Measurements from ENCODE around the gene EIF2AK3. TPM values are rescaled to one million over a fixed set of nuclear protein-coding genes. Genes with fewer than 3 reads are reported as not detected.
"Not testable (repeated sequence)": the region's sequence is repeated elsewhere in the genome, so short reads cannot be mapped to it uniquely, and the experiment has no call there.

EIF2AK3 gene
- total RNA-seq, 3 donors from 2014 or later, result 18.1 to 39.1 (median 34.4) TPM

DNA sequence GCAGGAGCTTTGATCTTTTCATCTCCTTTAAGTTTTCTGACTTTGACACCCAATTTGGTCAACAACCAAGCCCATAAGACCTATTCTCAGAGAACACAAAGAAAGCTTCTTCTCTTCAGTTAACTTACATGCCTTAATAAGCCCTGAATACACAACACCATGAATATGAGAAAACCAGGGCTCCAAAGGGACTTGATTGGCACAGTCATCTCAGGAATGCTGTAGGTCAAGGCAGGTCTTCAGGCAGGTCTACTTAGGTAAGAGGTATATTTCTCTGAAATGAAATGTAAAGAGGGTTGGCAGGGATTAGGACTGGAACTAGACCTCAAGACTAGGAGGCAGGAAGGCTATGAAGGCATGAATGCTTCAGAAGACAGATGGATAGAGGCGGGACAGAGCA is 24.4 kb upstream of the EIF2AK3 start:
- intact Hi-C loops (cut with DNase I; ENCODE audit: low total_unique reads), result no loop called here
- Histone ChIP-seq H3K4me1 (no peaks in the 10 kb centered on the region), H3K4me3 (no peak overlapping the region), H3K27me3 (no peaks in the 10 kb centered on the region), H3K36me3 (no peaks in the 10 kb centered on the region), H3K9me3 (no peaks in the 10 kb centered on the region), H3K27ac (no peak overlapping the region)
- no peak for TF ChIP-seq POLR2A (IDR thresholded peaks at IDR 0.05)
- TF ChIP-seq, protein P1, sequence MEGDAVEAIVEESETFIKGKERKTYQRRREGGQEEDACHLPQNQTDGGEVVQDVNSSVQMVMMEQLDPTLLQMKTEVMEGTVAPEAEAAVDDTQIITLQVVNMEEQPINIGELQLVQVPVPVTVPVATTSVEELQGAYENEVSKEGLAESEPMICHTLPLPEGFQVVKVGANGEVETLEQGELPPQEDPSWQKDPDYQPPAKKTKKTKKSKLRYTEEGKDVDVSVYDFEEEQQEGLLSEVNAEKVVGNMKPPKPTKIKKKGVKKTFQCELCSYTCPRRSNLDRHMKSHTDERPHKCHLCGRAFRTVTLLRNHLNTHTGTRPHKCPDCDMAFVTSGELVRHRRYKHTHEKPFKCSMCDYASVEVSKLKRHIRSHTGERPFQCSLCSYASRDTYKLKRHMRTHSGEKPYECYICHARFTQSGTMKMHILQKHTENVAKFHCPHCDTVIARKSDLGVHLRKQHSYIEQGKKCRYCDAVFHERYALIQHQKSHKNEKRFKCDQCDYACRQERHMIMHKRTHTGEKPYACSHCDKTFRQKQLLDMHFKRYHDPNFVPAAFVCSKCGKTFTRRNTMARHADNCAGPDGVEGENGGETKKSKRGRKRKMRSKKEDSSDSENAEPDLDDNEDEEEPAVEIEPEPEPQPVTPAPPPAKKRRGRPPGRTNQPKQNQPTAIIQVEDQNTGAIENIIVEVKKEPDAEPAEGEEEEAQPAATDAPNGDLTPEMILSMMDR (IDR thresholded peaks at IDR 0.05), result no peak
- TF ChIP-seq POLR2AphosphoS5 (IDR thresholded peaks at IDR 0.05), result no peak
- no peak for DNase-seq (ENCODE audit: low spot score in 2 of 2)

DNA sequence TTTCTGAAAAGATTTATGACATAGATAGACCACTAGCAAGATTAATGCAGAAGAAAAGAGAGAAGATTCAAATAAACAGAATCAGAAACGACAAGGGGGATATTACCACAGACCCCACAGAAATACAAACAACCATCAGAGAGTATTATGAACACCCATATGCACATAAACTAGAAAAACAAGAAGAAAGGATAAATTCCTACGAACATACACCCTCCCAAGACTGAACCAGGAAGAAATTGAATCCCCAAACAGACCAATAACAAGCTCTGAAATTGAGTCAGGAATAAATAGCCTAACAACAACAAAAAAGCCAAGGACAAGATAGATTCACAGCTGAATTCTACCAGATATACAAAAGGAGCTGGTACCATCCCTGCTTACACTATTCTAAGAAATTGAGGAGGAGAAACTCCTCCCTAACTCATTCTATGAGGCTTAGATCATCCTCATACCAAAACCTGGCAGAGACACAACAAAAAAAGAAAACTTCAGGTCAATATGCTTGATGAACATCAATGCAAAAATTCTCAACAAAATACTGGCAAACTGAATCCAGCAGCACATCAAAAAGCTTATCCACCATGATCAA is 18.1 kb upstream of the EIF2AK3 start:
- intact Hi-C loops (cut with DNase I; ENCODE audit: low total_unique reads); DNase-seq (ENCODE audit: low spot score in 2 of 2); H3K27me3 ChIP-seq; H3K36me3 ChIP-seq; H3K4me1 ChIP-seq; H3K9me3 ChIP-seq; H3K27ac ChIP-seq; H3K4me3 ChIP-seq: not testable (repeated sequence)

DNA sequence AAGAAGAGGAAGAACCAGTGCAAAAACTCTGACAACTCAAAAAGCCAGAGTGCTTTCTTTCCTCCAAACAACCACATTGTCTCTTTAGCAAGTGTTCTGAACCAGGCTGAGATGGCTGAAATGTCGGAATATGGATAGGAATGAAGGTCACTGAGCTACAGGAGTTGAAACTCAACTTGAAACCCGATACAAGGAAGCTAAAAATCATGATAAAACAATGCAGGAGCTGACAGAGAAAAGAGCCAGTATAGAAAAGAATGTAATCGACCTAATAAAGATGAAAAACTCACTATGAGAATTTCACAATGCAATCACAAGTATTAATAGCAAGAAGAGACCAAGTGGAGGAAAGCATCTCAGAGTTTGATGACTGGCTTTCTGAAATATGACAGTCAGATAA is 15.0 kb upstream of the EIF2AK3 start:
- no peaks in the 10 kb centered on the region for H3K9me3 ChIP-seq
- H3K4me3 ChIP-seq, result no peak overlapping the region
- no peaks in the 10 kb centered on the region for H3K27me3 ChIP-seq
- TF ChIP-seq, protein P1 (IDR thresholded peaks at IDR 0.05), result no peak
- TF ChIP-seq POLR2AphosphoS5 (IDR thresholded peaks at IDR 0.05) (no peak), POLR2A (IDR thresholded peaks at IDR 0.05) (no peak)
- H3K4me1 ChIP-seq, result no peaks in the 10 kb centered on the region
- intact Hi-C loops (cut with DNase I; ENCODE audit: low total_unique reads), result no loop called here
- no peak for DNase-seq (ENCODE audit: low spot score in 2 of 2)
- H3K27ac ChIP-seq, result no peak overlapping the region
- no peaks in the 10 kb centered on the region for H3K36me3 ChIP-seq

DNA sequence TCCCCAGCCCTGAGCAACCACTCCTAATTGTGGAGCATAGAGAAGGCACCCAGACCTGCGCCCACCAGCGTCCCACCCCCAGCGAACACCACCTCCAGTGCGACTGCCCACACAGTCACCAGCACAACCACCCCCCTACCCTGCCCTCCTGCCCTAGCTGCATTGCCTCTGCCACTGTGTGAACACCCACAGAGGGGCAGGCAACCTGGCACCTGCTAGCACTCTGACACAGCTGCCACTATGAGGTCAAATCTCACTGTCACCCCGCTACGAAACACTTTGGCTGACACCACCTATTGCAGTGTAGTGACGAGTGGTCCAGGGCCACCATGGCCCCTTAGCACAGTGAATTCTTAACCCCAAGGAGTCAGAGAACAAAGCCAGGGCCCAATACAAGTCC is 14.1 kb upstream of the EIF2AK3 start:
- Histone ChIP-seq H3K27me3 (no peaks in the 10 kb centered on the region), H3K36me3 (no peaks in the 10 kb centered on the region), H3K4me1 (no peaks in the 10 kb centered on the region), H3K9me3 (no peaks in the 10 kb centered on the region), H3K27ac (no peak overlapping the region), H3K4me3 (no peak overlapping the region)
- no peak for DNase-seq (ENCODE audit: low spot score in 2 of 2)
- TF ChIP-seq POLR2AphosphoS5 (IDR thresholded peaks at IDR 0.05) (no peak), POLR2A (IDR thresholded peaks at IDR 0.05) (no peak)
- TF ChIP-seq, protein P1 (IDR thresholded peaks at IDR 0.05), result no peak
- intact Hi-C loops (cut with DNase I; ENCODE audit: low total_unique reads), result no loop called here

DNA sequence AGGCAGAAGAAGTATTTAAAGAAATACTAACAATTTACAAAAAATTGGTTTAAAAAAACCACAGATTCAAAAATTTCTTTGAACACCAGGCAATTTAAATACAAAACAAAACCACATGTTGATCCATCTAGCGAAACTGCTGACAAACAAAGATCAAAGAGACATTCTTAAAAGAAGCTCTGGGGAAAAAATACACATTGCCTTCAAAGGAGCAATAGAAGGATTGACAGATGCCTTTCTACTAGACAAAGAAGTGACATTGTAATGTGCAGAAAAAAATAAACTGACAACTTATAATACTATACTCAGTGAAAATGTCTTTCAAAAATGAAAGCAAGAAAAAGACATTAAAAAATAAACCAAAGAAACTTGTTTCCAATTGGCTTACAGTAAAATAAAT is 12.6 kb upstream of the EIF2AK3 start:
- Histone ChIP-seq H3K4me1 (no peaks in the 10 kb centered on the region), H3K9me3 (no peaks in the 10 kb centered on the region)

More for the DNA sequence above, 12.6 kb upstream of the EIF2AK3 start:
- Histone ChIP-seq H3K36me3 (no peaks in the 10 kb centered on the region), H3K27ac (no peak overlapping the region), H3K4me3 (no peak overlapping the region), H3K27me3 (no peaks in the 10 kb centered on the region)
- intact Hi-C loops (cut with DNase I; ENCODE audit: low total_unique reads), result no loop called here
- no peak for DNase-seq (ENCODE audit: low spot score in 2 of 2)
- TF ChIP-seq, protein P1 (IDR thresholded peaks at IDR 0.05), result no peak
- TF ChIP-seq POLR2A (IDR thresholded peaks at IDR 0.05), result no peak
- TF ChIP-seq POLR2AphosphoS5 (IDR thresholded peaks at IDR 0.05), result no peak
